ENCODE data around the gene SH3RF1. TPM values are rescaled to one million over a fixed set of nuclear protein-coding genes. Genes with fewer than 3 reads are reported as not detected.
A peak's percentile ranks its signal among the peaks of the same experiment; 100 is the strongest.

The SH3RF1 gene
- total RNA-seq, 1 experiment from 2014 or later = 16.6 TPM

DNA sequence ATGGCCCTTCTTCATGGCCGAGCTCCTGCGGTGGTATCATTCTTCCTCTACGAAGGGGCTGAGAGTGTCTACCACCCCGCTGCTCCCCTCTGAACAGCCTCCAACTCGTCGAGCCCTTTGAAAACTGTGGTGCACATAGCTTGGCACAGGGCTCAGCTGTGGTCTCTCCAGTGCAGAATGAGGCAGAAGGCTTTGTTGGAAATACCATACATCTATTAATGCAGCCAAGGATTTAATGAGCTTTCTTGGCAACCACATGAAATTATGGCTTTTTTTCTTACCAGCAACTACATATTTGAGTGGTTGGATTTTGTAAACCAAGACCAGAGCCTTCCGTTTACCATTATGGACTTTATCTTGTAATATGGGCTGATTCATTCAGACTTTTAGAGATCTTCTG, 199.0 kb downstream of the SH3RF1 start (continued):
- TF ChIP-seq, protein P1, sequence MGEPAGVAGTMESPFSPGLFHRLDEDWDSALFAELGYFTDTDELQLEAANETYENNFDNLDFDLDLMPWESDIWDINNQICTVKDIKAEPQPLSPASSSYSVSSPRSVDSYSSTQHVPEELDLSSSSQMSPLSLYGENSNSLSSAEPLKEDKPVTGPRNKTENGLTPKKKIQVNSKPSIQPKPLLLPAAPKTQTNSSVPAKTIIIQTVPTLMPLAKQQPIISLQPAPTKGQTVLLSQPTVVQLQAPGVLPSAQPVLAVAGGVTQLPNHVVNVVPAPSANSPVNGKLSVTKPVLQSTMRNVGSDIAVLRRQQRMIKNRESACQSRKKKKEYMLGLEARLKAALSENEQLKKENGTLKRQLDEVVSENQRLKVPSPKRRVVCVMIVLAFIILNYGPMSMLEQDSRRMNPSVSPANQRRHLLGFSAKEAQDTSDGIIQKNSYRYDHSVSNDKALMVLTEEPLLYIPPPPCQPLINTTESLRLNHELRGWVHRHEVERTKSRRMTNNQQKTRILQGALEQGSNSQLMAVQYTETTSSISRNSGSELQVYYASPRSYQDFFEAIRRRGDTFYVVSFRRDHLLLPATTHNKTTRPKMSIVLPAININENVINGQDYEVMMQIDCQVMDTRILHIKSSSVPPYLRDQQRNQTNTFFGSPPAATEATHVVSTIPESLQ (CRISPR knock-in tag; IDR thresholded peaks at IDR 0.05) = no peak

DNA sequence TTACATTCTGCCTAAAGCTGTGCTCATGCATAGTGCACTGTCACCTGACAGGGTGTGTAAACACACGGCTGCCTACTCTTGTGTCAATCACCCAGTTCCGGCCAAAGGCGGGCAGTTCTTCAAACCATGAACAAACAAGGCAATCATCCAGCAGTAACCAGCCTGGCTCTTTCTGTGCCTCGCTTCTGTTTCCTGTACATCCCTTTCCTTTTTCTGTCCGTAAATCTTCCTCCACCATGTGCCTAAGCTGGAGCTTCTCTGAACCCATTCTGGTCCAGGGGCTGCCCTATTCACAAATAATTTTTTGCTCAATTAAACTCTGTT, 199.9 kb downstream of the SH3RF1 start:
- H3K36me3 Mint-ChIP-seq = no peaks in the 10 kb centered on the region
- TF ChIP-seq ZNF396 (CRISPR knock-in tag; IDR thresholded peaks at IDR 0.05; ENCODE audit: borderline replicate concordance) = no peak
- TF ChIP-seq GABPB1 (CRISPR knock-in tag; IDR thresholded peaks at IDR 0.05) = 0 out of 2 replicates have a peak, but pooled peaks have one; percentile 29
- TF ChIP-seq, protein P2, sequence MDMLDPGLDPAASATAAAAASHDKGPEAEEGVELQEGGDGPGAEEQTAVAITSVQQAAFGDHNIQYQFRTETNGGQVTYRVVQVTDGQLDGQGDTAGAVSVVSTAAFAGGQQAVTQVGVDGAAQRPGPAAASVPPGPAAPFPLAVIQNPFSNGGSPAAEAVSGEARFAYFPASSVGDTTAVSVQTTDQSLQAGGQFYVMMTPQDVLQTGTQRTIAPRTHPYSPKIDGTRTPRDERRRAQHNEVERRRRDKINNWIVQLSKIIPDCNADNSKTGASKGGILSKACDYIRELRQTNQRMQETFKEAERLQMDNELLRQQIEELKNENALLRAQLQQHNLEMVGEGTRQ (CRISPR knock-in tag; IDR thresholded peaks at IDR 0.05) = peak; percentile 51
- no peaks in the 10 kb centered on the region for H3K27me3 Mint-ChIP-seq (ENCODE audit: low read depth)
- ChIA-PET POLR2A (no interaction called here), CTCF (interaction anchor here (0.6 to 2.2 kb wide), 2 partner anchors 25 to 60 kb away, joined by 3 to 7 read pairs; partner anchors contain the start of gene CBR4)
- ATAC-seq = peak; percentile 9; the same call in 1 of the 2 replicates
- H3K4me3 Mint-ChIP-seq = no peak overlapping the region
- no peak for DNase-seq (ENCODE audit: low spot score)
- peak overlapping the region; percentile 89 for H3K27ac Mint-ChIP-seq
- H3K9me3 Mint-ChIP-seq = no peaks in the 10 kb centered on the region
- H3K4me1 Mint-ChIP-seq = peaks cover 46% of the 10 kb centered on the region

DNA sequence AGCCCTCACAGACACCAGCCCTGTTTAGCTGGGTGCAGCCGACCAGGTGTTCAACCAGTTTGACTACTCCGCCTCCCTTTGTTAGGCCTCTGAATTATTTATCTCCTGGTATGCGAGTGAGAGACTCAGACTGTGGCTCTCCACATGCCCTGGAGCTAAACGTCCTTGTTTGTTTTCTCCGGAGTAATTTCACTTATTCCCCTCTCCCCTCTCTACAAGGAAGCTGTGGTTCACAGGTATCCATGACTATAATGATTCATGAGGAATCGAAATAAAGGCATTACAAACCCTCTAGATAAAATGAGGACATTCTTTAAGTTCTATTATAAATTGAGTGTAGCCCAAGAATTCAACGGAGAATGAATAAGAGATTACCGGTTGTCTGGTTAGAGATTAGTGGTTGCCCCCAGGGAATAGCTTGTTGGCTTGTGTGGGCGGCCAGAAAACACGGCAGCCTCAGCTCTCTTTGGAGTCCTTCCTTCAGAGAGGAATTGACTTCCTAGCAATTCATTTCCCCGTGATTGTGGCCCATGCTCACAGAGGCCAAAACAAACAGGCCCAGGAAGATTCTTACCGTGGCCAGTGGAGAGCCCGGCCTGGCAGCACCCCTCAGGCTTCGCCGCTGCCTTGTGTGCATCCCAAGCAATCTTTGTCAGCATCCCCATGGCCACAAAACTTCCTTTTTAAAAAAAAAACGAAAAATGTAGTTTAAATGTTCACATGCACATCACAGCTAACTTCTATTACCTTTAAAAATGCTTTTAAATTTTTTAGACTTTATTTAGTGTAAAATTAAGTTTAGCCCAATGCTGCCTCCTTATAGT, 200.5 kb downstream of the SH3RF1 start:
- ChIA-PET POLR2A (interaction anchor here (0.6 kb wide), 1 partner anchor 15 kb away, joined by 5 read pairs; no protein-coding TSS in a partner anchor), CTCF (interaction anchor here (0.6 to 2.2 kb wide), 3 partner anchors 24 to 127 kb away, joined by 3 to 7 read pairs (median 3); partner anchors contain the start of gene CBR4)
- Mint-ChIP-seq H3K27ac (peak overlapping the region; percentile 97), H3K27me3 (ENCODE audit: low read depth) (no peaks in the 10 kb centered on the region), H3K4me1 (peaks cover 46% of the 10 kb centered on the region), H3K4me3 (0 out of 2 replicates have a peak overlapping the region, but pooled peaks have one; percentile 18), H3K9me3 (no peaks in the 10 kb centered on the region), H3K36me3 (no peaks in the 10 kb centered on the region)
- TF ChIP-seq NFYB (CRISPR knock-in tag; conservative IDR thresholded peaks at IDR 0.05; ENCODE audit: low read depth) (no peak), ATF1 (CRISPR knock-in tag; IDR thresholded peaks at IDR 0.05) (no peak), ZNF317 (CRISPR knock-in tag; IDR thresholded peaks at IDR 0.05; ENCODE audit: borderline replicate concordance, low read depth) (no peak), ZNF423 (CRISPR knock-in tag; IDR thresholded peaks at IDR 0.05) (peak; percentile 24; the same call in 1 of the 2 replicates), ZNF232 (CRISPR knock-in tag; IDR thresholded peaks at IDR 0.05) (no peak), TEAD1 (CRISPR knock-in tag; IDR thresholded peaks at IDR 0.05) (peak; percentile 30; the same call in 1 of the 2 replicates)
- TF ChIP-seq, protein P3, sequence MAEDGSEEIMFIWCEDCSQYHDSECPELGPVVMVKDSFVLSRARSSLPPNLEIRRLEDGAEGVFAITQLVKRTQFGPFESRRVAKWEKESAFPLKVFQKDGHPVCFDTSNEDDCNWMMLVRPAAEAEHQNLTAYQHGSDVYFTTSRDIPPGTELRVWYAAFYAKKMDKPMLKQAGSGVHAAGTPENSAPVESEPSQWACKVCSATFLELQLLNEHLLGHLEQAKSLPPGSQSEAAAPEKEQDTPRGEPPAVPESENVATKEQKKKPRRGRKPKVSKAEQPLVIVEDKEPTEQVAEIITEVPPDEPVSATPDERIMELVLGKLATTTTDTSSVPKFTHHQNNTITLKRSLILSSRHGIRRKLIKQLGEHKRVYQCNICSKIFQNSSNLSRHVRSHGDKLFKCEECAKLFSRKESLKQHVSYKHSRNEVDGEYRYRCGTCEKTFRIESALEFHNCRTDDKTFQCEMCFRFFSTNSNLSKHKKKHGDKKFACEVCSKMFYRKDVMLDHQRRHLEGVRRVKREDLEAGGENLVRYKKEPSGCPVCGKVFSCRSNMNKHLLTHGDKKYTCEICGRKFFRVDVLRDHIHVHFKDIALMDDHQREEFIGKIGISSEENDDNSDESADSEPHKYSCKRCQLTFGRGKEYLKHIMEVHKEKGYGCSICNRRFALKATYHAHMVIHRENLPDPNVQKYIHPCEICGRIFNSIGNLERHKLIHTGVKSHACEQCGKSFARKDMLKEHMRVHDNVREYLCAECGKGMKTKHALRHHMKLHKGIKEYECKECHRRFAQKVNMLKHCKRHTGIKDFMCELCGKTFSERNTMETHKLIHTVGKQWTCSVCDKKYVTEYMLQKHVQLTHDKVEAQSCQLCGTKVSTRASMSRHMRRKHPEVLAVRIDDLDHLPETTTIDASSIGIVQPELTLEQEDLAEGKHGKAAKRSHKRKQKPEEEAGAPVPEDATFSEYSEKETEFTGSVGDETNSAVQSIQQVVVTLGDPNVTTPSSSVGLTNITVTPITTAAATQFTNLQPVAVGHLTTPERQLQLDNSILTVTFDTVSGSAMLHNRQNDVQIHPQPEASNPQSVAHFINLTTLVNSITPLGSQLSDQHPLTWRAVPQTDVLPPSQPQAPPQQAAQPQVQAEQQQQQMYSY (CRISPR knock-in tag; IDR thresholded peaks at IDR 0.05) = no peak
- DNase-seq (ENCODE audit: low spot score) = peak; percentile 54
- ATAC-seq = peak; percentile 85

DNA sequence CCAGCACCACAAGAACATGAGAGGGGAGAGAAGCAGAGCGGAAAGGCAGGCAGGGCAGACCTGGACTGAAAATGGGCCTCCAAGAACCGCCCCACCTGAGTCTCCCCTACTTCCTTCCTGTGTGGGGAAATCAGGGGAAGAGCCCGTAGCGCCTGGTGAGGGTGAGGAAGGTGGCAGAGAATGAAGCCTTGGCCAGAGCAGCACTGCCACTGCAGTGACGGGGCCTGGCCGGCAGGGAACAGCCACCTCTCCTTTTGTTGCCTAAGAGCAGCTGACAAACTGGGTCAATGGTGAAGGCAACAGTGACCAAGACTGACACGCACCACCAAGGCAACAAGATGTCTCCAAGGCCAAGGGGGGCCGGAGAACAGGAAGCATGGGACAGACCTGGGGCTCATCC, 202.3 kb downstream of the SH3RF1 start:
- DNase-seq (ENCODE audit: low spot score) (peak; percentile 13), ATAC-seq (no peak)
- POLR2A ChIA-PET = no interaction called here
- CTCF ChIA-PET = interaction anchor here (0.7 kb wide), 1 partner anchor 58 kb away, joined by 4 read pairs; the partner anchor contains the start of gene CBR4
- H3K9me3 Mint-ChIP-seq = no peaks in the 10 kb centered on the region
- H3K36me3 Mint-ChIP-seq = no peaks in the 10 kb centered on the region
- peak overlapping the region; percentile 72 for H3K27ac Mint-ChIP-seq
- peaks cover 40% of the 10 kb centered on the region for H3K4me1 Mint-ChIP-seq
- no peaks in the 10 kb centered on the region for H3K27me3 Mint-ChIP-seq (ENCODE audit: low read depth)
- H3K4me3 Mint-ChIP-seq = no peak overlapping the region
- TF ChIP-seq ZNF396 (CRISPR knock-in tag; IDR thresholded peaks at IDR 0.05; ENCODE audit: borderline replicate concordance) (no peak), ETV6 (CRISPR knock-in tag; IDR thresholded peaks at IDR 0.05) (no peak), OVOL2 (CRISPR knock-in tag; IDR thresholded peaks at IDR 0.05; ENCODE audit: borderline replicate concordance) (no peak), FOXP1 (CRISPR knock-in tag; IDR thresholded peaks at IDR 0.05; ENCODE audit: borderline replicate concordance) (no peak), TP53 (CRISPR knock-in tag; IDR thresholded peaks at IDR 0.05) (no peak), SP1 (CRISPR knock-in tag; conservative IDR thresholded peaks at IDR 0.05) (no peak), ZNF263 (CRISPR knock-in tag; IDR thresholded peaks at IDR 0.05; ENCODE audit: low read depth) (no peak)
- TF ChIP-seq, protein P4, sequence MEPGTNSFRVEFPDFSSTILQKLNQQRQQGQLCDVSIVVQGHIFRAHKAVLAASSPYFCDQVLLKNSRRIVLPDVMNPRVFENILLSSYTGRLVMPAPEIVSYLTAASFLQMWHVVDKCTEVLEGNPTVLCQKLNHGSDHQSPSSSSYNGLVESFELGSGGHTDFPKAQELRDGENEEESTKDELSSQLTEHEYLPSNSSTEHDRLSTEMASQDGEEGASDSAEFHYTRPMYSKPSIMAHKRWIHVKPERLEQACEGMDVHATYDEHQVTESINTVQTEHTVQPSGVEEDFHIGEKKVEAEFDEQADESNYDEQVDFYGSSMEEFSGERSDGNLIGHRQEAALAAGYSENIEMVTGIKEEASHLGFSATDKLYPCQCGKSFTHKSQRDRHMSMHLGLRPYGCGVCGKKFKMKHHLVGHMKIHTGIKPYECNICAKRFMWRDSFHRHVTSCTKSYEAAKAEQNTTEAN (CRISPR knock-in tag; IDR thresholded peaks at IDR 0.05) = no peak
